Fibroblast of lung (primary cell): ENCODE data around the gene DNPH1.

Source experiments
- CTCF ChIP-seq, 2 donors: IDR thresholded peaks in 1 of 2; conservative IDR thresholded peaks in 1 of 2; 1 replicate in 1 of 2; 2 replicates in 1 of 2; pipeline ENCODE4 v1.5.1; 2011 to 2012; ENCODE audit warnings: low read length in 2 of 2, control low read depth in 1 of 2, inconsistent platforms in 1 of 2, low read depth in 1 of 2, mild to moderate bottlenecking in 1 of 2
- EZH2 ChIP-seq: IDR thresholded peaks from 2 replicates; pipeline ENCODE4 v1.5.1; 2012; ENCODE audit warnings: low read length, control low read depth, mild to moderate bottlenecking; ENCODE audit errors: missing control alignments

GRCh38 chr6:43180985-43181384, 48.3 kb downstream of the DNPH1 start:
- TF ChIP-seq CTCF (conservative IDR thresholded peaks at IDR 0.05 in 1 of 2, IDR thresholded peaks at IDR 0.05 in 1 of 2; ENCODE audit: low read depth in 1 of 2, low read length in 2 of 2) = no peak
- no peak for TF ChIP-seq EZH2
